Inferior parietal cortex (tissue), 1 donor: Measurements from ENCODE around the gene TMEM139.

Source experiments
- DNase-seq: peaks from one replicate; pipeline ENCODE4 v3.0.0-alpha.2; 2016; ENCODE audit errors: extremely low spot score

TMEM139 gene

GRCh38 chr7:143325240-143325639, 40.5 kb downstream of the TMEM139 start:
- DNase-seq = no peak

GRCh38 chr7:143327903-143328302, 43.1 kb downstream of the TMEM139 start:
- DNase-seq = no peak

- DNase-seq = no peak
Observed at GRCh38 chr7:143329471-143330170, 44.9 kb downstream of the TMEM139 start.

- DNase-seq = no peak
Observed at GRCh38 chr7:143331179-143331801, 46.5 kb downstream of the TMEM139 start.

- DNase-seq = no peak
Observed at GRCh38 chr7:143334244-143334643, 49.5 kb downstream of the TMEM139 start.

- DNase-seq = no peak
Observed at GRCh38 chr7:143337216-143337615, 52.5 kb downstream of the TMEM139 start.
